H1 (cell line): ENCODE data around the gene MAP3K3.

Experiments
- EP300 ChIP-seq, 2 experiments: IDR thresholded peaks; 1 replicate in 1 of 2; 2 replicates in 1 of 2; pipeline ENCODE4 v1.6.1; 2011 to 2012; ENCODE audit warnings: low read depth in 2 of 2, low read length in 2 of 2, mild to moderate bottlenecking in 2 of 2, borderline replicate concordance in 1 of 2, inconsistent platforms in 1 of 2, moderate library complexity in 1 of 2
- POLR2AphosphoS5 ChIP-seq: IDR thresholded peaks from 2 replicates; pipeline ENCODE4 v1.6.1; 2011; ENCODE audit warnings: low read depth, low read length
- SP1 ChIP-seq: IDR thresholded peaks from 2 replicates; pipeline ENCODE4 v1.6.1; 2011; ENCODE audit warnings: low read depth, low read length

DNA sequence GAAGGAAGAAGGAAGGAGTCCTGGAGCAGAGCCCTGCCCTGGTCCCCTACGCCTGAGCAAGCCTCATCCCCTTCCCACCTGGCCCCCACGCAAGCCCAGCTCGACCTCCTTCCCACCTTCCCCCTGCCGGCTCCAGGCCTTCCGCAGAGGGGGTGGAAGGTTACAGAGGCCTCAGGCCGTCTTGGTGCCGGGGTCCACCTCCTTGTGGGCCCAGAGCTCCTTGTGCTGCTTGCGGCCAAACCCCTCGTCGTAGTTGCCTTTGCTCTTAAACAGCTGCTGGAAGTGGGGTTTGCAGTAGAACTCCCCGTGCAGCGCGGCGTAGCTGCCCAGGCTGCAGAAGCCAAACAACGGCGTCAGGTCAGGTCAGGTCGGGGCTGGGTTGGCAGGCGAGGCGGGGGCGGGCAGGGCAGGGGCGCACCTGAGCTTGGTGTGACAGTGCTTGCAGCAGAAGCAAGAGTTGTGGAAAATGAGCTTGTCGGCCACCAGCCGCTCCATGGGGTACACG, 76.2 kb downstream of the MAP3K3 start:
- TF ChIP-seq SP1, result no peak
- TF ChIP-seq POLR2AphosphoS5, result no peak
- TF ChIP-seq EP300 (IDR thresholded peaks at IDR 0.05; ENCODE audit: borderline replicate concordance in 1 of 2, low read depth in 2 of 2, low read length in 2 of 2), result no peak
